OCI-LY1 (cell line): ENCODE data around the gene EDDM13.

Experiments used
- CTCF ChIP-seq: fragments of 200-600 bp; sonication (generic), shearing (Covaris generic); IDR thresholded peaks from 2 replicates; pipeline ENCODE4 v1.5.1; 2017; ENCODE audit warnings: mild to moderate bottlenecking, antibody characterized with exemption, low read length, moderate library complexity, mixed read lengths
- EZH2 ChIP-seq: fragments of 200-600 bp; sonication (generic), shearing (Covaris generic); IDR thresholded peaks from 2 replicates; pipeline ENCODE4 v1.8.0; 2017; ENCODE audit warnings: borderline replicate concordance, mixed run types, mild to moderate bottlenecking, antibody characterized with exemption, low read length, moderate library complexity, mixed read lengths

- TF ChIP-seq CTCF, result no peak
- no peak for TF ChIP-seq EZH2
Observed at GRCh38 chr19:56273563-56274117, 1.1 kb downstream of the EDDM13 start.
